HepG2 (cell line): ENCODE results near the gene TUBB. TPM values are rescaled to one million over a fixed set of nuclear protein-coding genes. Genes with fewer than 3 reads are reported as not detected.

Experiments
- ASH2L ChIP-seq: fragments of 300-600, 200-600 bp; sonication (generic); IDR thresholded peaks from 2 replicates; pipeline ENCODE4 v1.7.0; 2017; ENCODE audit warnings: low read depth, mild to moderate bottlenecking, moderate library complexity, mixed read lengths, low read length; ENCODE audit not compliant: insufficient read length
- ATF4 ChIP-seq, 2 experiments: fragments of 450-650 bp in 1 of 2; sonication (generic) in 1 of 2; formaldehyde crosslinking; IDR thresholded peaks; 2 replicates each; pipeline versions ENCODE4 v1.5.0 to v1.8.0; 2020 to 2022; ENCODE audit warnings: mild to moderate bottlenecking in 1 of 2, missing genetic modification reagents in 1 of 2
- CBX5 ChIP-seq: sonication (generic); formaldehyde crosslinking; IDR thresholded peaks from 2 replicates; pipeline ENCODE4 v1.4.0; 2020; ENCODE audit warnings: missing genetic modification reagents, borderline replicate concordance
- CENPT ChIP-seq: sonication (generic); formaldehyde crosslinking; IDR thresholded peaks from 2 replicates; pipeline ENCODE4 v1.8.0; 2022; ENCODE audit warnings: low read depth, mild to moderate bottlenecking, moderate library complexity, missing genetic modification reagents
- DNMT3B ChIP-seq: conservative IDR thresholded peaks from 2 replicates; pipeline ENCODE4 v1.6.1; 2016; ENCODE audit warnings: missing biosample characterization, control low read depth
- EEA1 ChIP-seq: sonication (generic); formaldehyde crosslinking; IDR thresholded peaks from 2 replicates; pipeline ENCODE4 v1.5.1; 2020; ENCODE audit warnings: mild to moderate bottlenecking, missing genetic modification reagents, borderline replicate concordance
- EED ChIP-seq: sonication (generic); formaldehyde crosslinking; IDR thresholded peaks from 2 replicates; pipeline ENCODE4 v1.5.0; 2020; ENCODE audit warnings: mild to moderate bottlenecking, missing genetic modification reagents
- HIC2 ChIP-seq: sonication (generic); formaldehyde crosslinking; IDR thresholded peaks from 2 replicates; pipeline ENCODE4 v1.9.0; 2022; ENCODE audit warnings: low read depth, missing genetic modification reagents
- MATR3 ChIP-seq: sonication (generic); formaldehyde crosslinking; IDR thresholded peaks from 2 replicates; pipeline ENCODE4 v1.4.0; 2020; ENCODE audit warnings: missing genetic modification reagents
- NFRKB ChIP-seq: fragments of 450-650 bp; IDR thresholded peaks from 2 replicates; pipeline ENCODE4 v1.6.1; 2017
- NKX3-1 ChIP-seq: sonication (generic); formaldehyde crosslinking; IDR thresholded peaks from 2 replicates; pipeline ENCODE4 v1.5.0; 2020; ENCODE audit warnings: missing genetic modification reagents
- NR3C1 ChIP-seq: sonication (generic); formaldehyde crosslinking; IDR thresholded peaks from 2 replicates; pipeline ENCODE4 v1.4.0; 2020; ENCODE audit warnings: missing genetic modification reagents
- POGK ChIP-seq: sonication (generic); formaldehyde crosslinking; conservative IDR thresholded peaks from 2 replicates; pipeline ENCODE4 v1.8.0; 2022; ENCODE audit warnings: mild to moderate bottlenecking, moderate library complexity, missing genetic modification reagents
- PPARG ChIP-seq: conservative IDR thresholded peaks from 2 replicates; pipeline ENCODE4 v1.6.1; 2016; ENCODE audit warnings: missing biosample characterization, missing genetic modification reagents
- TAF15 ChIP-seq: fragments of 200-400 bp; formaldehyde crosslinking; IDR thresholded peaks from one replicate; pipeline ENCODE4 v1.6.1; 2018; ENCODE audit warnings: mild to moderate bottlenecking, low read depth, low read length; ENCODE audit not compliant: poor library complexity, severe bottlenecking
- ZBTB34 ChIP-seq: sonication (generic); formaldehyde crosslinking; IDR thresholded peaks from 2 replicates; pipeline ENCODE4 v1.8.0; 2022; ENCODE audit warnings: mild to moderate bottlenecking, missing genetic modification reagents
- ZFY ChIP-seq: sonication (generic); formaldehyde crosslinking; IDR thresholded peaks from 2 replicates; pipeline ENCODE4 v1.4.0; 2020; ENCODE audit warnings: missing genetic modification reagents
- ZNF143 ChIP-seq: sonication (generic); formaldehyde crosslinking; IDR thresholded peaks from 2 replicates; pipeline ENCODE4 v1.4.0; 2020; ENCODE audit warnings: missing genetic modification reagents
- ZNF33A ChIP-seq: sonication (generic); formaldehyde crosslinking; IDR thresholded peaks from 2 replicates; pipeline ENCODE4 v1.5.1; 2020; ENCODE audit warnings: missing genetic modification reagents, mild to moderate bottlenecking, moderate library complexity, borderline replicate concordance
- ZNF484 ChIP-seq: sonication (generic); formaldehyde crosslinking; IDR thresholded peaks from 2 replicates; pipeline ENCODE4 v1.5.1; 2020; ENCODE audit warnings: mild to moderate bottlenecking, low read depth, missing genetic modification reagents, borderline replicate concordance
- ZNF563 ChIP-seq: sonication (generic); formaldehyde crosslinking; IDR thresholded peaks from 2 replicates; pipeline ENCODE4 v1.8.0; 2022; ENCODE audit warnings: mild to moderate bottlenecking, moderate library complexity, missing genetic modification reagents
- ZNF75D ChIP-seq: sonication (generic); formaldehyde crosslinking; IDR thresholded peaks from 2 replicates; pipeline ENCODE4 v1.8.1; 2023; ENCODE audit warnings: missing genetic modification reagents, mild to moderate bottlenecking, borderline replicate concordance
- ZNF776 ChIP-seq: sonication (generic); formaldehyde crosslinking; IDR thresholded peaks from 2 replicates; pipeline ENCODE4 v1.4.0; 2020; ENCODE audit warnings: mild to moderate bottlenecking, missing genetic modification reagents
- ZSCAN25 ChIP-seq: sonication (generic); formaldehyde crosslinking; IDR thresholded peaks from 2 replicates; pipeline ENCODE4 v1.8.0; 2022; ENCODE audit warnings: mild to moderate bottlenecking, missing genetic modification reagents
- polyA plus RNA-seq, 8 experiments: library from polyadenylated mRNA; depleted of rRNA in 3 of 8; stranded (reverse) in 7 of 8; unstranded in 1 of 8; fragments of >200 nt; fragmentation: Illumina TruSeq in 4 of 8; extraction: Trizol in 4 of 8; gene quantifications; 2 replicates each; pipeline versions ENCODE4 v1.2.1 to v1.2.3, GENCODE V29; 2011 to 2016; ENCODE audit warnings: low read depth in 4 of 8, missing spikeins in 1 of 8, mixed read lengths in 1 of 8; ENCODE audit not compliant: insufficient read depth in 1 of 8
- total RNA-seq, 5 experiments: library from RNA; depleted of rRNA; stranded (reverse); fragments of >200 nt; fragmentation: Illumina TruSeq; extraction: Trizol; gene quantifications; 2 replicates each; pipeline ENCODE4 v1.2.3, GENCODE V29; 2016; ENCODE audit warnings: low read depth in 1 of 5

TUBB gene
- total and polyA plus RNA-seq, 2 of the 13 experiments (the other 11 are each of a cell fraction or from before 2014, with no cell fraction given): 911 to 1,163 TPM

- TF ChIP-seq ZBTB34: 0 out of 2 replicates have a peak, but pooled peaks have one; percentile 24
- TF ChIP-seq TAF15: peak; percentile 89
- TF ChIP-seq HIC2: peak; percentile 57; the same call in 1 of the 2 replicates
- TF ChIP-seq NKX3-1: peak; percentile 95; the same call in 1 of the 2 replicates
- TF ChIP-seq ATF4 (CRISPR knock-in tag; IDR thresholded peaks at IDR 0.05): peak in 1 of 2 experiments; percentile 81; a peak in 2 of 4 replicates
- no peak for TF ChIP-seq ZNF33A (CRISPR knock-in tag)
- TF ChIP-seq MATR3: no peak
- no peak for TF ChIP-seq ZSCAN25 (CRISPR knock-in tag)
- TF ChIP-seq ASH2L: no peak
- peak; percentile 9; the same call in 1 of the 2 replicates for TF ChIP-seq PPARG
- peak; percentile 52 for TF ChIP-seq POGK (CRISPR knock-in tag)
- TF ChIP-seq CBX5 (CRISPR knock-in tag): no peak; the same call in 1 of the 2 replicates
- TF ChIP-seq ZNF484: no peak
- no peak; the same call in 1 of the 2 replicates for TF ChIP-seq CENPT (CRISPR knock-in tag)
- peak; percentile 95 for TF ChIP-seq DNMT3B (CRISPR knock-in tag)
- peak; percentile 89 for TF ChIP-seq ZNF776
- peak; percentile 72 for TF ChIP-seq ZNF563 (CRISPR knock-in tag)
- TF ChIP-seq NFRKB: no peak
- 0 out of 2 replicates have a peak, but pooled peaks have one; percentile 19 for TF ChIP-seq ZNF75D (CRISPR knock-in tag)
- no peak for TF ChIP-seq EEA1 (CRISPR knock-in tag)
- TF ChIP-seq ZNF143 (CRISPR knock-in tag): peak; percentile 57; the same call in 1 of the 2 replicates
- peak; percentile 7; the same call in 1 of the 2 replicates for TF ChIP-seq EED
- peak; percentile 94 for TF ChIP-seq ZFY (CRISPR knock-in tag)
- TF ChIP-seq NR3C1 (CRISPR knock-in tag): no peak
Observed at GRCh38 chr6:30744054-30744805, 24.1 kb downstream of the TUBB start, which contains the start of gene IER3 (continued).
